Fibroblast of lung (primary cell): ENCODE results near the gene CSTF3. TPM values are rescaled to one million over a fixed set of nuclear protein-coding genes. Genes with fewer than 3 reads are reported as not detected.
"Not testable (repeated sequence)": the region's sequence is repeated elsewhere in the genome, so short reads cannot be mapped to it uniquely, and the experiment has no call there.

Source experiments
- DNase-seq, 2 donors: peaks; one replicate each; pipeline versions ENCODE4 v3.0.0 to v3.0.0-alpha.2; 2010; ENCODE audit warnings: low read depth in 2 of 2
- H2AFZ ChIP-seq: 2 replicates; pipeline ENCODE4 v1.5.1; 2012; ENCODE audit warnings: low read length, control low read depth, inconsistent platforms
- H3K27ac ChIP-seq: 2 replicates; pipeline ENCODE4 v1.5.1; 2011; ENCODE audit warnings: low read length, control low read depth; ENCODE audit not compliant: insufficient read depth
- H3K27me3 ChIP-seq: 2 replicates; pipeline ENCODE4 v1.5.1; 2011; ENCODE audit warnings: mild to moderate bottlenecking, low read length; ENCODE audit not compliant: control insufficient read depth, insufficient read depth
- H3K36me3 ChIP-seq: 2 replicates; pipeline ENCODE4 v1.5.1; 2011; ENCODE audit warnings: low read length; ENCODE audit not compliant: control insufficient read depth, insufficient read depth
- H3K4me1 ChIP-seq: 2 replicates; pipeline ENCODE4 v1.5.1; 2011; ENCODE audit warnings: low read length; ENCODE audit not compliant: control insufficient read depth, insufficient read depth; ENCODE audit errors: extremely low read depth
- H3K4me2 ChIP-seq: 2 replicates; pipeline ENCODE4 v1.5.1; 2011; ENCODE audit warnings: low read length, control low read depth; ENCODE audit not compliant: insufficient read depth; ENCODE audit errors: extremely low read depth
- H3K4me3 ChIP-seq, 4 experiments: fragments of 200-600 bp in 1 of 4; sonication (generic) in 1 of 4; replicated peaks in 1 of 4; 2 replicates each; pipeline ENCODE4 v1.5.1; 2011 to 2016; ENCODE audit warnings: low read length in 4 of 4, low read depth in 3 of 4, mild to moderate bottlenecking in 3 of 4, control low read depth in 2 of 4, inconsistent platforms in 1 of 4, mixed read lengths in 1 of 4; ENCODE audit not compliant: insufficient read depth in 1 of 4; ENCODE audit errors: control extremely low read depth in 1 of 4
- H3K79me2 ChIP-seq: 2 replicates; pipeline ENCODE4 v1.5.1; 2012; ENCODE audit warnings: mild to moderate bottlenecking, low read length, inconsistent platforms; ENCODE audit not compliant: control insufficient read depth, insufficient read depth
- H3K9ac ChIP-seq: 2 replicates; pipeline ENCODE4 v1.5.1; 2011; ENCODE audit warnings: mild to moderate bottlenecking, low read length, control low read depth; ENCODE audit not compliant: insufficient read depth
- H3K9me3 ChIP-seq: 2 replicates; pipeline ENCODE4 v1.5.1; 2012; ENCODE audit warnings: low read depth, low read length; ENCODE audit not compliant: control insufficient read depth, insufficient read depth
- H4K20me1 ChIP-seq: 2 replicates; pipeline ENCODE4 v1.5.1; 2011; ENCODE audit warnings: low read length; ENCODE audit not compliant: control insufficient read depth, insufficient read depth; ENCODE audit errors: extremely low read depth
- EZH2 ChIP-seq: IDR thresholded peaks from 2 replicates; pipeline ENCODE4 v1.5.1; 2012; ENCODE audit warnings: low read length, control low read depth, mild to moderate bottlenecking; ENCODE audit errors: missing control alignments
- polyA plus RNA-seq, 2 donors: library from polyadenylated mRNA; depleted of rRNA in 1 of 2; stranded (reverse) in 1 of 2; unstranded in 1 of 2; fragments of >200 nt; gene quantifications; 2 replicates each; pipeline ENCODE4 v1.2.1, GENCODE V29; 2011 to 2012; ENCODE audit warnings: missing spikeins in 1 of 2
- total RNA-seq: library from RNA; depleted of rRNA; stranded (reverse); fragments of >200 nt; gene quantifications from 2 replicates; pipeline ENCODE4 v1.2.1, GENCODE V29; 2014
- TF ChIP-seq, protein P1 (sequence below), 2 donors: IDR thresholded peaks in 1 of 2; conservative IDR thresholded peaks in 1 of 2; 1 replicate in 1 of 2; 2 replicates in 1 of 2; pipeline ENCODE4 v1.5.1; 2011 to 2012; ENCODE audit warnings: low read length in 2 of 2, control low read depth in 1 of 2, inconsistent platforms in 1 of 2, low read depth in 1 of 2, mild to moderate bottlenecking in 1 of 2

Gene CSTF3
- total and polyA plus RNA-seq, 2 donors (not counting 1 experiment from before 2014, with no cell fraction given), result 26.3 to 27.4 TPM

GRCh38 chr11:33162831-33163230 is 1.6 kb upstream of the CSTF3 start:
- Histone ChIP-seq H3K4me3 (no peak overlapping the region), H3K27me3 (no peaks in the 10 kb centered on the region), H3K36me3 (no peaks in the 10 kb centered on the region), H3K9me3 (no peaks in the 10 kb centered on the region), H4K20me1 (no peaks in the 10 kb centered on the region), H3K27ac (no peak overlapping the region), H3K4me2 (no peak overlapping the region), H3K79me2 (peaks cover 37% of the 10 kb centered on the region), H3K4me1 (peaks cover 6% of the 10 kb centered on the region), H3K9ac (no peak overlapping the region), H2AFZ (no peak overlapping the region)
- DNase-seq, result no peak
- TF ChIP-seq, protein P1, sequence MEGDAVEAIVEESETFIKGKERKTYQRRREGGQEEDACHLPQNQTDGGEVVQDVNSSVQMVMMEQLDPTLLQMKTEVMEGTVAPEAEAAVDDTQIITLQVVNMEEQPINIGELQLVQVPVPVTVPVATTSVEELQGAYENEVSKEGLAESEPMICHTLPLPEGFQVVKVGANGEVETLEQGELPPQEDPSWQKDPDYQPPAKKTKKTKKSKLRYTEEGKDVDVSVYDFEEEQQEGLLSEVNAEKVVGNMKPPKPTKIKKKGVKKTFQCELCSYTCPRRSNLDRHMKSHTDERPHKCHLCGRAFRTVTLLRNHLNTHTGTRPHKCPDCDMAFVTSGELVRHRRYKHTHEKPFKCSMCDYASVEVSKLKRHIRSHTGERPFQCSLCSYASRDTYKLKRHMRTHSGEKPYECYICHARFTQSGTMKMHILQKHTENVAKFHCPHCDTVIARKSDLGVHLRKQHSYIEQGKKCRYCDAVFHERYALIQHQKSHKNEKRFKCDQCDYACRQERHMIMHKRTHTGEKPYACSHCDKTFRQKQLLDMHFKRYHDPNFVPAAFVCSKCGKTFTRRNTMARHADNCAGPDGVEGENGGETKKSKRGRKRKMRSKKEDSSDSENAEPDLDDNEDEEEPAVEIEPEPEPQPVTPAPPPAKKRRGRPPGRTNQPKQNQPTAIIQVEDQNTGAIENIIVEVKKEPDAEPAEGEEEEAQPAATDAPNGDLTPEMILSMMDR (conservative IDR thresholded peaks at IDR 0.05 in 1 of 2, IDR thresholded peaks at IDR 0.05 in 1 of 2; ENCODE audit: low read depth in 1 of 2, low read length in 2 of 2), result no peak
- TF ChIP-seq EZH2, result no peak

DNA sequence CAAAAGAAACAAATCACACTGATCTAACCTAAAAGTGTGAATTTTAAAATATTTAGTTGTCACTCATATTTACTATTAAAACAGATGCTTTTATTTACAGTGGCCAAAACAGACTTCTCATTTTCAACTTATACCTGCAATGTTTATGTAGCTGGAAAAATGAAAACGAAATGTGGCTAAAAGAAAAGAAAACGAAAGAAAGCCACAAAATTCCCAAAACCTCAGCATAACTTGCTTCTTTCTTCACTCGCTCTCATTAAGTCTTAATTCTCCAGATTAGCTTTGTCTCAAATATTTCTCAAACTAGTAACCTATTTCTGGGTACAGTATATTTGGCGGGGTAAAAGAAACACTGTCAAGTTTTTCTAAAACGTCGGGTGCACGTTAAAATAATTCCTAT is 693 bp downstream of the CSTF3 start:
- peak overlapping the region; percentile 69 to 100 (median 84) for H3K4me3 ChIP-seq
- TF ChIP-seq EZH2, result no peak
- TF ChIP-seq, protein P1 (conservative IDR thresholded peaks at IDR 0.05 in 1 of 2, IDR thresholded peaks at IDR 0.05 in 1 of 2; ENCODE audit: low read depth in 1 of 2, low read length in 2 of 2), result no peak
- H3K36me3 ChIP-seq, result no peaks in the 10 kb centered on the region
- no peaks in the 10 kb centered on the region for H4K20me1 ChIP-seq
- H3K27me3 ChIP-seq, result no peaks in the 10 kb centered on the region
- H3K4me2 ChIP-seq, result peak overlapping the region; percentile 73
- DNase-seq, result no peak
- peak overlapping the region; percentile 70 for H3K9ac ChIP-seq
- peaks cover 2% of the 10 kb centered on the region for H3K4me1 ChIP-seq
- no peaks in the 10 kb centered on the region for H3K9me3 ChIP-seq
- no peak overlapping the region for H2AFZ ChIP-seq
- peak overlapping the region; percentile 83 for H3K27ac ChIP-seq
- H3K79me2 ChIP-seq, result peaks cover 59% of the 10 kb centered on the region

DNA sequence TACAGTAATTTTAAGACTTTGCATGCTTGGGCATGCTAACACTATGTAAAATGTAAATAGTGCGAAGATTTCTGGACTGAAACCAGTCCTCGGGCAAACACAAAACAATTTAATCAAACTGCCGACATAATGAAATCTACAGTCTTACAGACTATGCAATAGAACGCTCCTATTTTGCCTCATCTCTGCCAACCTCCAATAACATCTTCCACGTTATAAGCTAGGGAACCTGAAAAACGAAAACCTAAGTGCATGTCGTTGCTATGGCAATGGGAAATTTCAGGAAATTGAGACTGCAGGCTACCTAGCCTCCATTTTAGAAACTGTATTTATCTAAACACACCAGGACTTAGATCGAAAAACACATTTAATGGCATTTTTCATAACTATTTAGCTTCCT is 1.1 kb downstream of the CSTF3 start:
- Histone ChIP-seq H3K79me2 (peaks cover 64% of the 10 kb centered on the region), H3K9me3 (no peaks in the 10 kb centered on the region), H3K27me3 (no peaks in the 10 kb centered on the region), H4K20me1 (no peaks in the 10 kb centered on the region), H2AFZ (no peak overlapping the region), H3K27ac (peak overlapping the region; percentile 83), H3K4me1 (peaks cover 2% of the 10 kb centered on the region), H3K4me3 (peak overlapping the region; percentile 69 to 100 (median 84)), H3K36me3 (no peaks in the 10 kb centered on the region), H3K4me2 (peak overlapping the region; percentile 73), H3K9ac (peak overlapping the region; percentile 70)
- DNase-seq, result peak; percentile 47 to 60
- TF ChIP-seq, protein P1 (conservative IDR thresholded peaks at IDR 0.05 in 1 of 2, IDR thresholded peaks at IDR 0.05 in 1 of 2; ENCODE audit: low read depth in 1 of 2, low read length in 2 of 2), result no peak
- TF ChIP-seq EZH2, result no peak

GRCh38 chr11:33159378-33159867 is 1.9 kb downstream of the CSTF3 start:
- H4K20me1 ChIP-seq, H3K4me1 ChIP-seq, DNase-seq, H2AFZ ChIP-seq, H3K27ac ChIP-seq, H3K9me3 ChIP-seq, H3K9ac ChIP-seq, H3K27me3 ChIP-seq, H3K36me3 ChIP-seq: not testable (repeated sequence)
- peak overlapping the region; percentile 73 for H3K4me2 ChIP-seq
- peak overlapping the region; percentile 69 to 100 (median 84) for H3K4me3 ChIP-seq
- H3K79me2 ChIP-seq, result peaks cover 71% of the 10 kb centered on the region
